HEK293 (cell line): ENCODE results near the gene PCDH12.

Experiments used
- GLIS2 ChIP-seq: fragments of 450-650 bp; formaldehyde crosslinking; IDR thresholded peaks from 2 replicates; pipeline ENCODE4 v1.5.1; 2016; ENCODE audit warnings: missing biosample characterization, missing genetic modification characterization
- HIC1 ChIP-seq: fragments of 450-650 bp; formaldehyde crosslinking; IDR thresholded peaks from 2 replicates; pipeline ENCODE4 v1.5.1; 2016; ENCODE audit warnings: missing biosample characterization, missing genetic modification characterization
- KLF1 ChIP-seq: fragments of 450-650 bp; formaldehyde crosslinking; IDR thresholded peaks from 2 replicates; pipeline ENCODE4 v1.5.1; 2016; ENCODE audit warnings: missing biosample characterization, missing genetic modification characterization
- KLF17 ChIP-seq: fragments of 450-650 bp; formaldehyde crosslinking; IDR thresholded peaks from 2 replicates; pipeline ENCODE4 v1.5.1; 2016; ENCODE audit warnings: missing biosample characterization, missing genetic modification characterization
- MZF1 ChIP-seq: fragments of 450-650 bp; formaldehyde crosslinking; IDR thresholded peaks from 2 replicates; pipeline ENCODE4 v1.5.1; 2017; ENCODE audit warnings: missing biosample characterization, missing genetic modification characterization, borderline replicate concordance
- OSR2 ChIP-seq: fragments of 450-650 bp; formaldehyde crosslinking; IDR thresholded peaks from 2 replicates; pipeline ENCODE4 v1.5.1; 2016; ENCODE audit warnings: missing biosample characterization, missing genetic modification characterization
- PRDM10 ChIP-seq: fragments of 450-650 bp; formaldehyde crosslinking; IDR thresholded peaks from 2 replicates; pipeline ENCODE4 v1.5.1; 2016; ENCODE audit warnings: missing biosample characterization, missing genetic modification characterization
- ZBTB11 ChIP-seq: fragments of 450-650 bp; formaldehyde crosslinking; conservative IDR thresholded peaks from 2 replicates; pipeline ENCODE4 v1.5.1; 2016; ENCODE audit warnings: low read depth, missing biosample characterization, missing genetic modification characterization
- ZBTB17 ChIP-seq: fragments of 450-650 bp; formaldehyde crosslinking; IDR thresholded peaks from 2 replicates; pipeline ENCODE4 v1.5.1; 2016; ENCODE audit warnings: missing biosample characterization, missing genetic modification characterization
- ZBTB20 ChIP-seq: fragments of 450-650 bp; formaldehyde crosslinking; IDR thresholded peaks from 2 replicates; pipeline ENCODE4 v1.5.1; 2016; ENCODE audit warnings: missing biosample characterization, missing genetic modification characterization
- ZBTB21 ChIP-seq: fragments of 450-650 bp; formaldehyde crosslinking; IDR thresholded peaks from 2 replicates; pipeline ENCODE4 v1.5.1; 2017; ENCODE audit warnings: missing biosample characterization, missing genetic modification characterization
- ZBTB48 ChIP-seq: fragments of 450-650 bp; formaldehyde crosslinking; IDR thresholded peaks from 2 replicates; pipeline ENCODE4 v1.5.1; 2016; ENCODE audit warnings: missing biosample characterization, missing genetic modification characterization
- ZBTB8A ChIP-seq: fragments of 450-650 bp; formaldehyde crosslinking; IDR thresholded peaks from 2 replicates; pipeline ENCODE4 v1.5.1; 2016; ENCODE audit warnings: missing biosample characterization, missing genetic modification characterization
- ZFHX2 ChIP-seq: fragments of 450-650 bp; formaldehyde crosslinking; conservative IDR thresholded peaks from 2 replicates; pipeline ENCODE4 v1.5.1; 2016; ENCODE audit warnings: missing biosample characterization, missing genetic modification characterization
- ZFP37 ChIP-seq: fragments of 450-650 bp; formaldehyde crosslinking; IDR thresholded peaks from 2 replicates; pipeline ENCODE4 v1.5.1; 2016; ENCODE audit warnings: missing biosample characterization, missing genetic modification characterization
- ZNF274 ChIP-seq, 2 experiments: fragments of 200-500 bp in 1 of 2; fragments of 450-650 bp in 1 of 2; sonication (Bioruptor generic) in 1 of 2; formaldehyde crosslinking in 1 of 2; IDR thresholded peaks; 2 replicates each; pipeline versions ENCODE4 v1.5.1 to v1.6.1; 2014 to 2016; ENCODE audit warnings: borderline replicate concordance in 1 of 2, inconsistent platforms in 1 of 2, low read length in 1 of 2, missing biosample characterization in 1 of 2, missing genetic modification characterization in 1 of 2
- ZNF341 ChIP-seq: fragments of 450-650 bp; formaldehyde crosslinking; IDR thresholded peaks from 2 replicates; pipeline ENCODE4; 2016; ENCODE audit warnings: low read depth, missing biosample characterization, missing genetic modification characterization
- ZNF366 ChIP-seq: fragments of 450-650 bp; formaldehyde crosslinking; conservative IDR thresholded peaks from 2 replicates; pipeline ENCODE4 v1.5.1; 2016; ENCODE audit warnings: missing biosample characterization, missing genetic modification characterization
- ZNF518A ChIP-seq: fragments of 450-650 bp; formaldehyde crosslinking; conservative IDR thresholded peaks from 2 replicates; pipeline ENCODE4 v1.5.1; 2016; ENCODE audit warnings: low read depth, missing biosample characterization, missing genetic modification characterization
- ZNF580 ChIP-seq: fragments of 450-650 bp; formaldehyde crosslinking; IDR thresholded peaks from 2 replicates; pipeline ENCODE4 v1.5.1; 2016; ENCODE audit warnings: missing biosample characterization, missing genetic modification characterization
- ZNF621 ChIP-seq: fragments of 450-650 bp; formaldehyde crosslinking; IDR thresholded peaks from 2 replicates; pipeline ENCODE4 v1.5.1; 2017; ENCODE audit warnings: missing biosample characterization, missing genetic modification characterization
- ZNF660 ChIP-seq: fragments of 450-650 bp; IDR thresholded peaks from 2 replicates; pipeline ENCODE4 v1.5.1; 2018; ENCODE audit warnings: missing biosample characterization, mild to moderate bottlenecking, missing genetic modification characterization

The PCDH12 gene

GRCh38 chr5:141923448-141924313 is 34.3 kb downstream of the PCDH12 start, which contains the start of gene DELE1 (continued):
- peak; percentile 37; the same call in 1 of the 2 replicates for TF ChIP-seq ZBTB8A (tag by site-specific recombination)
- peak; percentile 68; the same call in 1 of the 2 replicates for TF ChIP-seq ZNF660 (tag by site-specific recombination)
- TF ChIP-seq ZBTB11 (tag by site-specific recombination), result peak; percentile 95
- TF ChIP-seq ZBTB21 (tag by site-specific recombination), result peak; percentile 67; the same call in 1 of the 2 replicates
- no peak for TF ChIP-seq ZNF621
- TF ChIP-seq ZNF580, result peak; percentile 88; the same call in 1 of the 2 replicates
- TF ChIP-seq ZFHX2 (tag by site-specific recombination), result peak; percentile 87
- peak; percentile 83 for TF ChIP-seq ZNF518A
- peak; percentile 87 for TF ChIP-seq HIC1
- TF ChIP-seq ZNF274 (IDR thresholded peaks at IDR 0.05; ENCODE audit: low read length), result no peak
- TF ChIP-seq ZNF274 (tag by site-specific recombination; IDR thresholded peaks at IDR 0.05; ENCODE audit: borderline replicate concordance), result no peak
- TF ChIP-seq ZNF341, result peak; percentile 97
- TF ChIP-seq PRDM10, result peak; percentile 87
- TF ChIP-seq GLIS2, result peak; percentile 92
- TF ChIP-seq ZBTB48, result peak; percentile 74
- TF ChIP-seq ZBTB20 (tag by site-specific recombination), result peak; percentile 79
- peak; percentile 63 for TF ChIP-seq KLF1 (tag by site-specific recombination)
- TF ChIP-seq KLF17 (tag by site-specific recombination), result peak; percentile 39; the same call in 1 of the 2 replicates
- TF ChIP-seq ZBTB17 (tag by site-specific recombination), result peak; percentile 91
- TF ChIP-seq OSR2, result no peak
- TF ChIP-seq MZF1 (tag by site-specific recombination), result 0 out of 2 replicates have a peak, but pooled peaks have one; percentile 20
- no peak for TF ChIP-seq ZNF366 (tag by site-specific recombination)
- TF ChIP-seq ZFP37 (tag by site-specific recombination), result peak; percentile 81; the same call in 1 of the 2 replicates
